ENCODE data around the gene DNAJB14.

DNAJB14 gene

DNA sequence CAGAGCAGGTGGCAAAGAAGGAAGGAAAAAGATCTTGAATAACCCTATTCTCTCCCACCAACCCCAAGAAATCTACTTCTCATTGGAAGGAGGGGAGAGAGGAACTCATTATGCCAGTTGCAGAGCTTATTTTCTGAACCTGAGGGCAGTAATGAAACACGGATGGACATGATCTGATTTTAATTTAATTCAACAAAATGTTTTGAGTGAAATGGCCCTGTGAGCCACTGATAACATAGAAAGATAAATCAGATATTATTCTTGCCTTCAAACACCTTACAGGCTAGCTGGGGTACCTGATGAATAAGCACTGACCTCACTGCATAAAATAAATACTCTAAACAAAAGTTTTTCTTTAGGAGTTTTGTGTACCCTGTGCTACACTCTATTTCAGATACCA lies 99.5 kb downstream of the DNAJB14 start:
- Histone ChIP-seq H3K9me3 (ENCODE audit: insufficient read depth, low read depth, low read length) (no peaks in the 10 kb centered on the region), H3K36me3 (ENCODE audit: insufficient read depth, low read length) (no peaks in the 10 kb centered on the region), H3K4me3 (ENCODE audit: low read length) (no peak overlapping the region), H3K27me3 (ENCODE audit: insufficient read depth, low read length) (no peaks in the 10 kb centered on the region), H3K9ac (ENCODE audit: low read depth, low read length) (no peak overlapping the region), H3K27ac (ENCODE audit: low read depth, low read length) (no peak overlapping the region), H3K4me1 (ENCODE audit: insufficient read depth, low read length) (no peaks in the 10 kb centered on the region)
- 100% methylated on average over 1 of the region's 1 CpG for WGBS
